Esophagus (tissue), 2 donors: ENCODE results near the gene SNX17. TPM values are rescaled to one million over a fixed set of nuclear protein-coding genes. Genes with fewer than 3 reads are reported as not detected.
"Not testable (repeated sequence)": the region's sequence is repeated elsewhere in the genome, so short reads cannot be mapped to it uniquely, and the experiment has no call there.

Experiments used
- H3K27ac ChIP-seq, 2 donors: one replicate each; pipeline ENCODE4 v1.5.1; 2013; ENCODE audit warnings: low read depth in 2 of 2, mild to moderate bottlenecking in 2 of 2, inconsistent platforms in 1 of 2, low read length in 1 of 2, moderate library complexity in 1 of 2
- H3K27me3 ChIP-seq, 2 donors: one replicate each; pipeline ENCODE4 v1.6.1; 2013; ENCODE audit warnings: low read length in 2 of 2, control low read depth in 1 of 2, mild to moderate bottlenecking in 1 of 2; ENCODE audit not compliant: insufficient read depth in 2 of 2, control insufficient read depth in 1 of 2
- H3K36me3 ChIP-seq, 2 donors: one replicate each; pipeline ENCODE4 v1.6.1; 2013; ENCODE audit warnings: low read length in 1 of 2; ENCODE audit not compliant: control insufficient read depth in 2 of 2, insufficient read depth in 2 of 2
- H3K4me1 ChIP-seq, 2 donors: one replicate each; pipeline ENCODE4 v1.6.1; 2013; ENCODE audit warnings: low read length in 1 of 2; ENCODE audit not compliant: control insufficient read depth in 2 of 2, insufficient read depth in 2 of 2
- H3K4me3 ChIP-seq, 2 donors: one replicate each; pipeline ENCODE4 v1.5.1; 2013; ENCODE audit warnings: low read length in 2 of 2, mild to moderate bottlenecking in 2 of 2, low read depth in 1 of 2, moderate library complexity in 1 of 2
- H3K9me3 ChIP-seq, 2 donors: one replicate each; pipeline ENCODE4 v1.6.1; 2013; ENCODE audit warnings: mild to moderate bottlenecking in 2 of 2, low read depth in 1 of 2, low read length in 1 of 2, moderate library complexity in 1 of 2; ENCODE audit not compliant: control insufficient read depth in 2 of 2, insufficient read depth in 1 of 2
- WGBS, 2 donors: extraction: QIAGEN DNeasy Blood & Tissue Kit; methylation state at CpG; one replicate each; pipeline ENCODE4 v1.1.7; 2013; 5-methylcytosine and 5-hydroxymethylcytosine counted together
- polyA plus RNA-seq, 2 donors: library from polyadenylated mRNA; stranded (reverse); fragments of 200-250 nt; gene quantifications; one replicate each; pipeline ENCODE4 v1.2.3, GENCODE V29; 2013
- donor health status: healthy with polysubstance abuse.
- donor health status: Bipolar disorder and iron deficiency.

Gene SNX17
- polyA plus RNA-seq, 2 donors = 36.9 to 61.7 TPM

GRCh38 chr2:27347641-27348040 lies 22.8 kb upstream of the SNX17 start:
- 93 to 94% methylated on average over 2 of the region's 2 CpGs for WGBS, 2 donors
- Histone ChIP-seq H3K4me3 (no peak overlapping the region), H3K27me3 (no peaks in the 10 kb centered on the region), H3K36me3 (peaks cover 0 to 3% of the 10 kb centered on the region in 2 donors), H3K27ac (peak overlapping the region in 1 of 2 donors; percentile 52), H3K9me3 (no peaks in the 10 kb centered on the region), H3K4me1 (peaks cover 0 to 2% of the 10 kb centered on the region in 2 donors)

DNA sequence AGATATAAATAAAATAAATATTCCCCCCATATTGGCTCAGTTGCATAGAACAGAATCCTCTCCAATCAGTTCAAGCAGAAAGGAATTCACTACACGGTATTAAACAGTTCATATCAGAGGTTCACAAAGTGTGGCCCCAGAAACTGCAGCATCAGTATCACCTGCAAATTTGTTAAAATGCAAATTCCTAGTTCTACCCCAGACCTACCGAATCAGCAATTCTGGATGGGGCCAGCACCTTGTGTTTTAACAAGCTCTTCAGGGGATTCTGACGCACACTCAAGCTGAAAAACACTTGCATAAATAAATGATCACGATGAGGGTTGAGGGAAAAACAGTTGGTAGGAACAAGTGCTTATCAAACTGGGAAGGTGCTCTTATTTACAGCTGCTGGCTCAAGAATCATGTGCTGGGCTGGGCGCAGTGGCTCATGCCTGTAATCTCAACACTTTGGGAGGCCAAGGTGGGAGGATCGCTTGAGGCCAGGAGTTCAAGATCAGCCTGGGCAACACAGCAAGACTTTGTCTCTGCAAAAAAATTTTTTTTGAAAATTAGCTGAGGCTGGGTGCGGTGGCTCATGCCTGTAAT lies 20.2 kb upstream of the SNX17 start:
- no peaks in the 10 kb centered on the region for H3K9me3 ChIP-seq
- H3K4me3 ChIP-seq = no peak overlapping the region
- peaks cover 0 to 4% of the 10 kb centered on the region in 2 donors for H3K4me1 ChIP-seq
- H3K27me3 ChIP-seq = no peaks in the 10 kb centered on the region
- WGBS, 2 donors = 81 to 89% methylated on average over 7 of the region's 7 CpGs
- no peaks in the 10 kb centered on the region for H3K36me3 ChIP-seq
- no peak overlapping the region for H3K27ac ChIP-seq

GRCh38 chr2:27351802-27352598 lies 18.4 kb upstream of the SNX17 start:
- Histone ChIP-seq H3K4me3 (no peak overlapping the region), H3K9me3 (no peaks in the 10 kb centered on the region), H3K4me1 (peaks cover 0 to 4% of the 10 kb centered on the region in 2 donors), H3K27ac (no peak overlapping the region), H3K36me3 (no peaks in the 10 kb centered on the region), H3K27me3 (no peaks in the 10 kb centered on the region)
- 77 to 79% methylated on average over 6 of the region's 6 CpGs for WGBS, 2 donors

GRCh38 chr2:27353386-27353761 lies 17.0 kb upstream of the SNX17 start:
- not testable (repeated sequence) for H3K9me3 ChIP-seq, H3K4me3 ChIP-seq, H3K27me3 ChIP-seq, H3K36me3 ChIP-seq, H3K4me1 ChIP-seq
- H3K27ac ChIP-seq = peak overlapping the region; percentile 59 to 71
- 96 to 97% methylated on average over 5 of the region's 5 CpGs for WGBS, 2 donors

GRCh38 chr2:27353762-27354596 lies 16.4 kb upstream of the SNX17 start:
- Histone ChIP-seq H3K27ac (peak overlapping the region; percentile 59 to 71), H3K4me1 (peaks cover 0 to 2% of the 10 kb centered on the region in 2 donors), H3K9me3 (no peaks in the 10 kb centered on the region), H3K27me3 (no peaks in the 10 kb centered on the region), H3K36me3 (no peaks in the 10 kb centered on the region), H3K4me3 (no peak overlapping the region)
- 66 to 70% methylated on average over 7 of the region's 7 CpGs for WGBS, 2 donors

GRCh38 chr2:27354597-27354927 lies 15.9 kb upstream of the SNX17 start:
- no peaks in the 10 kb centered on the region for H3K9me3 ChIP-seq
- no peak overlapping the region for H3K4me3 ChIP-seq
- no peaks in the 10 kb centered on the region for H3K27me3 ChIP-seq
- H3K4me1 ChIP-seq = peaks cover 0 to 2% of the 10 kb centered on the region in 2 donors
- no peak overlapping the region for H3K27ac ChIP-seq
- WGBS, 2 donors = 87 to 90% methylated on average over 7 of the region's 7 CpGs
- no peaks in the 10 kb centered on the region for H3K36me3 ChIP-seq

DNA sequence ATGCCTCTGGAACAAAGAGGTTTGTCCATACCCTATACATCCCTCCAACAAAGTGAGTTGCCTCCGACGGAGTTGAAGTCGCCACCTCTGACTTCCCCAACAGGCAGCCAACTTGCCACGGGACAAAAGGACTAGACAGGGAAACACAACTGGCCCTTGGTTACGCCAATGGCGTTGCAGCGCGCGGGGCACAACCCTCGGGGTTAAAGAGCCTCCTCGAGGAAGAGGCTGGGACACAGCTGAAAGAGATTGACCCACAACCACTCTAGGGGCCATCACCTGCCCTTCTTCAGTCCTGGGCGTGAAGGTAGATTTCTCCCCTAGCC lies 14.4 kb upstream of the SNX17 start:
- Histone ChIP-seq H3K27ac (peak overlapping the region; percentile 86 to 99), H3K36me3 (no peaks in the 10 kb centered on the region), H3K27me3 (no peaks in the 10 kb centered on the region), H3K9me3 (no peaks in the 10 kb centered on the region), H3K4me3 (peak overlapping the region; percentile 67 to 97), H3K4me1 (peaks cover 0 to 2% of the 10 kb centered on the region in 2 donors)
- WGBS, 2 donors = 0% methylated on average over 12 of the region's 12 CpGs

- Histone ChIP-seq H3K36me3 (no peaks in the 10 kb centered on the region), H3K4me1 (peaks cover 0 to 2% of the 10 kb centered on the region in 2 donors), H3K27ac (peak within 1 kb of the TSS; percentile 86 to 99), H3K4me3 (peak within 1 kb of the TSS; percentile 67 to 97), H3K9me3 (no peaks in the 10 kb centered on the region), H3K27me3 (no peaks in the 10 kb centered on the region)
- WGBS, 2 donors = 0 to 1% methylated on average over 67 of the region's 67 CpGs
Observed at GRCh38 chr2:27356382-27357181, 13.8 kb upstream of the SNX17 start, which contains the start of gene GTF3C2. Gene GTF3C2, minus strand, starts transcription at chr2:27356764. Its CDS starts 13,210 bp downstream, at chr2:27343554.
